Measurements from ENCODE around the gene APRT.
A peak's percentile ranks its signal among the peaks of the same experiment; 100 is the strongest.

The APRT gene

GRCh38 chr16:88815901-88816589, 4.3 kb upstream of the APRT start:
- H3K27ac ChIP-seq (ENCODE audit: low read depth in 2 of 2, low read length in 2 of 2) = no peak overlapping the region
- no peaks in the 10 kb centered on the region for H3K36me3 ChIP-seq (ENCODE audit: control insufficient read depth in 2 of 2, insufficient read depth in 2 of 2, low read length in 2 of 2)
- no peak overlapping the region for H3K9ac ChIP-seq (ENCODE audit: low read depth in 1 of 2, low read length in 2 of 2)
- H3K4me3 ChIP-seq (ENCODE audit: low read length in 2 of 2) = no peak overlapping the region
- peaks cover 11 to 13% of the 10 kb centered on the region in 2 donors for H3K4me1 ChIP-seq (ENCODE audit: control insufficient read depth in 2 of 2, insufficient read depth in 2 of 2, low read length in 2 of 2)
- no peaks in the 10 kb centered on the region for H3K9me3 ChIP-seq (ENCODE audit: control insufficient read depth in 2 of 2, low read length in 2 of 2)
- no peaks in the 10 kb centered on the region for H3K27me3 ChIP-seq (ENCODE audit: control insufficient read depth in 2 of 2, insufficient read depth in 2 of 2, low read length in 2 of 2)

GRCh38 chr16:88815227-88815626, 3.5 kb upstream of the APRT start:
- peaks cover 19 to 21% of the 10 kb centered on the region in 2 donors for H3K4me1 ChIP-seq (ENCODE audit: control insufficient read depth in 2 of 2, insufficient read depth in 2 of 2, low read length in 2 of 2)

GRCh38 chr16:88814144-88814502, 2.4 kb upstream of the APRT start:
- H3K4me1 ChIP-seq (ENCODE audit: control insufficient read depth in 2 of 2, insufficient read depth in 2 of 2, low read length in 2 of 2) = peaks cover 24 to 27% of the 10 kb centered on the region in 2 donors
- H3K4me3 ChIP-seq (ENCODE audit: low read length in 2 of 2) = no peak overlapping the region
- H3K9ac ChIP-seq (ENCODE audit: low read depth in 1 of 2, low read length in 2 of 2) = peak overlapping the region in 1 of 2 donors; percentile 19
- no peaks in the 10 kb centered on the region for H3K9me3 ChIP-seq (ENCODE audit: control insufficient read depth in 2 of 2, low read length in 2 of 2)
- no peaks in the 10 kb centered on the region for H3K27me3 ChIP-seq (ENCODE audit: control insufficient read depth in 2 of 2, insufficient read depth in 2 of 2, low read length in 2 of 2)
- peaks cover 5 to 8% of the 10 kb centered on the region in 2 donors for H3K36me3 ChIP-seq (ENCODE audit: control insufficient read depth in 2 of 2, insufficient read depth in 2 of 2, low read length in 2 of 2)
- no peak overlapping the region for H3K27ac ChIP-seq (ENCODE audit: low read depth in 2 of 2, low read length in 2 of 2)

More at GRCh38 chr16:88815227-88815626, 3.5 kb upstream of the APRT start:
- Histone ChIP-seq H3K9me3 (ENCODE audit: control insufficient read depth in 2 of 2, low read length in 2 of 2) (no peaks in the 10 kb centered on the region), H3K4me3 (ENCODE audit: low read length in 2 of 2) (no peak overlapping the region), H3K36me3 (ENCODE audit: control insufficient read depth in 2 of 2, insufficient read depth in 2 of 2, low read length in 2 of 2) (no peaks in the 10 kb centered on the region), H3K9ac (ENCODE audit: low read depth in 1 of 2, low read length in 2 of 2) (no peak overlapping the region), H3K27me3 (ENCODE audit: control insufficient read depth in 2 of 2, insufficient read depth in 2 of 2, low read length in 2 of 2) (no peaks in the 10 kb centered on the region), H3K27ac (ENCODE audit: low read depth in 2 of 2, low read length in 2 of 2) (no peak overlapping the region)

GRCh38 chr16:88813269-88814143, 1.8 kb upstream of the APRT start:
- Histone ChIP-seq H3K36me3 (ENCODE audit: control insufficient read depth in 2 of 2, insufficient read depth in 2 of 2, low read length in 2 of 2) (peaks cover 8 to 11% of the 10 kb centered on the region in 2 donors), H3K27me3 (ENCODE audit: control insufficient read depth in 2 of 2, insufficient read depth in 2 of 2, low read length in 2 of 2) (no peaks in the 10 kb centered on the region), H3K9me3 (ENCODE audit: control insufficient read depth in 2 of 2, low read length in 2 of 2) (no peaks in the 10 kb centered on the region), H3K9ac (ENCODE audit: low read depth in 1 of 2, low read length in 2 of 2) (peak overlapping the region in 1 of 2 donors; percentile 39), H3K4me1 (ENCODE audit: control insufficient read depth in 2 of 2, insufficient read depth in 2 of 2, low read length in 2 of 2) (peaks cover 24 to 27% of the 10 kb centered on the region in 2 donors), H3K4me3 (ENCODE audit: low read length in 2 of 2) (no peak overlapping the region), H3K27ac (ENCODE audit: low read depth in 2 of 2, low read length in 2 of 2) (peak overlapping the region in 1 of 2 donors; percentile 93)

- H3K9ac ChIP-seq (ENCODE audit: low read depth in 1 of 2, low read length in 2 of 2) = peak overlapping the region; percentile 63 to 84
Measured at GRCh38 chr16:88812513-88813268, 963 bp upstream of the APRT start.

GRCh38 chr16:88810912-88811768, 588 bp downstream of the APRT start:
- no peaks in the 10 kb centered on the region for H3K27me3 ChIP-seq (ENCODE audit: control insufficient read depth in 2 of 2, insufficient read depth in 2 of 2, low read length in 2 of 2)
- H3K36me3 ChIP-seq (ENCODE audit: control insufficient read depth in 2 of 2, insufficient read depth in 2 of 2, low read length in 2 of 2) = peaks cover 8 to 12% of the 10 kb centered on the region in 2 donors
- peak overlapping the region; percentile 92 to 93 for H3K27ac ChIP-seq (ENCODE audit: low read depth in 2 of 2, low read length in 2 of 2)
- H3K9me3 ChIP-seq (ENCODE audit: control insufficient read depth in 2 of 2, low read length in 2 of 2) = no peaks in the 10 kb centered on the region
- H3K4me3 ChIP-seq (ENCODE audit: low read length in 2 of 2) = peak overlapping the region; percentile 77 to 82
- peak overlapping the region; percentile 68 to 84 for H3K9ac ChIP-seq (ENCODE audit: low read depth in 1 of 2, low read length in 2 of 2)
- H3K4me1 ChIP-seq (ENCODE audit: control insufficient read depth in 2 of 2, insufficient read depth in 2 of 2, low read length in 2 of 2) = peaks cover 24 to 27% of the 10 kb centered on the region in 2 donors

More at GRCh38 chr16:88812513-88813268, 963 bp upstream of the APRT start:
- H3K4me3 ChIP-seq (ENCODE audit: low read length in 2 of 2) = peak overlapping the region; percentile 77 to 82
- H3K27ac ChIP-seq (ENCODE audit: low read depth in 2 of 2, low read length in 2 of 2) = peak overlapping the region; percentile 92 to 93
- H3K27me3 ChIP-seq (ENCODE audit: control insufficient read depth in 2 of 2, insufficient read depth in 2 of 2, low read length in 2 of 2) = no peaks in the 10 kb centered on the region
- peaks cover 24 to 27% of the 10 kb centered on the region in 2 donors for H3K4me1 ChIP-seq (ENCODE audit: control insufficient read depth in 2 of 2, insufficient read depth in 2 of 2, low read length in 2 of 2)
- H3K36me3 ChIP-seq (ENCODE audit: control insufficient read depth in 2 of 2, insufficient read depth in 2 of 2, low read length in 2 of 2) = peaks cover 8 to 12% of the 10 kb centered on the region in 2 donors
- no peaks in the 10 kb centered on the region for H3K9me3 ChIP-seq (ENCODE audit: control insufficient read depth in 2 of 2, low read length in 2 of 2)

GRCh38 chr16:88810166-88810911, 1.4 kb downstream of the APRT start:
- Histone ChIP-seq H3K4me1 (ENCODE audit: control insufficient read depth in 2 of 2, insufficient read depth in 2 of 2, low read length in 2 of 2) (peaks cover 24 to 27% of the 10 kb centered on the region in 2 donors), H3K9ac (ENCODE audit: low read depth in 1 of 2, low read length in 2 of 2) (peak overlapping the region; percentile 68 to 84), H3K27ac (ENCODE audit: low read depth in 2 of 2, low read length in 2 of 2) (peak overlapping the region; percentile 92 to 93), H3K9me3 (ENCODE audit: control insufficient read depth in 2 of 2, low read length in 2 of 2) (no peaks in the 10 kb centered on the region), H3K27me3 (ENCODE audit: control insufficient read depth in 2 of 2, insufficient read depth in 2 of 2, low read length in 2 of 2) (no peaks in the 10 kb centered on the region), H3K4me3 (ENCODE audit: low read length in 2 of 2) (peak overlapping the region; percentile 77 to 82), H3K36me3 (ENCODE audit: control insufficient read depth in 2 of 2, insufficient read depth in 2 of 2, low read length in 2 of 2) (peaks cover 8 to 12% of the 10 kb centered on the region in 2 donors)

GRCh38 chr16:88809676-88810165, 2.0 kb downstream of the APRT start:
- Histone ChIP-seq H3K27me3 (ENCODE audit: control insufficient read depth in 2 of 2, insufficient read depth in 2 of 2, low read length in 2 of 2) (no peaks in the 10 kb centered on the region), H3K36me3 (ENCODE audit: control insufficient read depth in 2 of 2, insufficient read depth in 2 of 2, low read length in 2 of 2) (peaks cover 8 to 12% of the 10 kb centered on the region in 2 donors), H3K9me3 (ENCODE audit: control insufficient read depth in 2 of 2, low read length in 2 of 2) (no peaks in the 10 kb centered on the region), H3K9ac (ENCODE audit: low read depth in 1 of 2, low read length in 2 of 2) (peak overlapping the region in 1 of 2 donors; percentile 84), H3K4me3 (ENCODE audit: low read length in 2 of 2) (no peak overlapping the region), H3K27ac (ENCODE audit: low read depth in 2 of 2, low read length in 2 of 2) (peak overlapping the region in 1 of 2 donors; percentile 92), H3K4me1 (ENCODE audit: control insufficient read depth in 2 of 2, insufficient read depth in 2 of 2, low read length in 2 of 2) (peaks cover 24 to 29% of the 10 kb centered on the region in 2 donors)

Measured in mucosa of rectum (tissue), 2 donors.